Adrenal gland (tissue), 12 donors: ENCODE measurements around the gene B4GALT1. TPM values are rescaled to one million over a fixed set of nuclear protein-coding genes. Genes with fewer than 3 reads are reported as not detected.
"Not testable (repeated sequence)": the region's sequence is repeated elsewhere in the genome, so short reads cannot be mapped to it uniquely, and the experiment has no call there.

Experiments
- DNase-seq, 7 donors: peaks; one replicate each; pipeline ENCODE4 v3.0.0-alpha.2; 2019 to 2020
- H3K27ac ChIP-seq, 5 donors: fragments of 200-600 bp; sonication (generic) in 4 of 5; 1 replicate in 3 of 5; 2 replicates in 2 of 5; pipeline versions ENCODE4 v1.5.1 to v1.8.0; 2016 to 2020; ENCODE audit warnings: mild to moderate bottlenecking in 1 of 5
- H3K27me3 ChIP-seq: fragments of 200-600 bp; 2 replicates; pipeline ENCODE4 v1.8.0; 2021
- H3K36me3 ChIP-seq, 2 donors: fragments of 200-600 bp; replicated peaks in 1 of 2; 1 replicate in 1 of 2; 2 replicates in 1 of 2; pipeline versions ENCODE4 v1.5.1 to v1.8.0; 2018 to 2022
- H3K4me1 ChIP-seq, 2 donors: fragments of 200-600 bp; replicated peaks in 1 of 2; 1 replicate in 1 of 2; 2 replicates in 1 of 2; pipeline versions ENCODE4 v1.5.1 to v1.8.0; 2018 to 2021
- H3K4me3 ChIP-seq, 4 donors: fragments of 200-600 bp; sonication (generic) in 3 of 4; one replicate each; pipeline ENCODE4 v1.5.1; 2016 to 2018
- H3K9me3 ChIP-seq, 3 donors: fragments of 200-600 bp; sonication (generic) in 1 of 3; replicated peaks in 1 of 3; 1 replicate in 2 of 3; 2 replicates in 1 of 3; pipeline versions ENCODE4 v1.5.1 to v1.8.0; 2016 to 2021
- POLR2A ChIP-seq, 2 donors: fragments of 450-650 bp; IDR thresholded peaks; one replicate each; pipeline ENCODE4 v1.6.1; 2017; ENCODE audit warnings: antibody characterized with exemption in 2 of 2, mild to moderate bottlenecking in 2 of 2, moderate library complexity in 1 of 2
- WGBS, 4 donors: extraction: QIAGEN DNeasy Blood & Tissue Kit in 2 of 4; methylation state at CpG; one replicate each; pipeline versions ENCODE4 v1.1.5 to v1.1.7; 2013 to 2017; 5-methylcytosine and 5-hydroxymethylcytosine counted together
- intact Hi-C, 2 donors: fragments of 100-400 bp; cut with DNase I; formaldehyde crosslinking; loops; one replicate each; pipeline versions ENCODE4 v1.14.1 to v1.15.0; 2022 to 2023
- polyA plus RNA-seq, 3 donors: library from polyadenylated mRNA; stranded (reverse); fragments of 200-250 nt in 2 of 3; fragments of 350-450 nt in 1 of 3; fragmentation: Illumina TruSeq in 1 of 3; extraction: RNeasy Lipid Tissue Mini Kit (QIAGEN cat#74804) in 1 of 3; gene quantifications; one replicate each; pipeline ENCODE4 v1.2.3, GENCODE V29; 2013 to 2014
- total RNA-seq, 9 donors: library from RNA; depleted of rRNA in 4 of 9; stranded (reverse); fragments of >200 nt in 4 of 9; fragments of 120-200 nt in 1 of 9; fragmentation: NEBNext Ultra II Directional in 1 of 9; extraction: Animal tissue kit (Norgen Biotek cat#: 25700) in 1 of 9; gene quantifications; one replicate each; pipeline versions ENCODE4 v1.1.0 to v1.2.4, GENCODE V29; 2013 to 2023
- TF ChIP-seq, protein P1 (sequence below), 6 experiments: fragments of 450-650 bp in 4 of 6; fragments of 200-600 bp in 2 of 6; sonication (generic) in 1 of 6; IDR thresholded peaks; 1 replicate in 5 of 6; 2 replicates in 1 of 6; pipeline versions ENCODE4 v1.5.1 to v1.8.0; 2016 to 2021; ENCODE audit warnings: antibody characterized with exemption in 6 of 6, mild to moderate bottlenecking in 2 of 6, moderate library complexity in 1 of 6
- donor health status: healthy with polysubstance abuse.
- donor health status: Bipolar disorder and iron deficiency.
- donor health status: DM: yes; HTN: yes; CAD: no.
- donor health status: DM: no; HTN: no; CAD: no.
- donor health status: DM: no; HTN: no; CAD: no.
- donor health status: DM: yes; HTN: yes; CAD: no.

The B4GALT1 gene
- total and polyA plus RNA-seq, 12 donors = 18.7 to 117 (median 62.7) TPM

DNA sequence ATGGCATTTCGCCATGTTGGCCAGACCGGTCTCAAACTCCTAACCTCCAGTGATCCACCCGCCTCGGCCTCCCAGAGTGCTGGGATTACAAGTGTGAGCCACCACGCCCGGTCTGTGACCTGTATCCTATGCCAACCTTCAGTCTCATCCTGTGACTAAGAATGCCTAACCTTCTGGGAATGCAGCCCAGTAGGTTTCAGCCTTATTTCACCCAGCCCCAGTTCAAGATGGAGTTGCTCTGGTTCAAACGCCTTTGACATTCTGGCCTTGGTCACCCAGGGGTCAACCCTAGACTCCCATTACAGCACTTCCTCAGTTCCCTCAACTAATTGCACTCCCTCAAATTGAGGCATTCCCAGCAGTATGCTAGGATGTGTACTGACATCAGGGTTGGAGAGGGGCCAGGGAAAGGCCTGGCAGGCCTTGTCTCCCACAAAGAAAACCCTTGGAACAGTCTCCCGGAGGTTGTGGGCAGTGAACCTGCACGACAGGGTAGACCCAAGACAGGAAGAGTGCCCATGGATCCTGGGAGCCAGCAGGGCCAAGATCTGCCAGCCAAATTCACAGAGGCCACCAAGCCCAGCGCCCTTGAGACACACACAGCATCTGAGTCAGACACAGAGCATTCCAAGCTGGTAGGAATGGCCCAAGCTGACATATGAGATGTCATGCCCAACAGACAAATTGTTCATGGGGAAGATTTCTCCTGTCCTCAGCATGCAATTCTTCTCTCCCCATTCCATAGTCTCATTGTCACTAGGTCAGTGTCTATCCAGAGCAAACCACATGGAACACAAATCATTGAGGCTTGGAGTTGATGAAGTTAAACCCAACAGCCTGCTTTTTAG, 65.8 kb downstream of the B4GALT1 start:
- peak overlapping the region; percentile 53 to 84 (median 81) for H3K27ac ChIP-seq

DNA sequence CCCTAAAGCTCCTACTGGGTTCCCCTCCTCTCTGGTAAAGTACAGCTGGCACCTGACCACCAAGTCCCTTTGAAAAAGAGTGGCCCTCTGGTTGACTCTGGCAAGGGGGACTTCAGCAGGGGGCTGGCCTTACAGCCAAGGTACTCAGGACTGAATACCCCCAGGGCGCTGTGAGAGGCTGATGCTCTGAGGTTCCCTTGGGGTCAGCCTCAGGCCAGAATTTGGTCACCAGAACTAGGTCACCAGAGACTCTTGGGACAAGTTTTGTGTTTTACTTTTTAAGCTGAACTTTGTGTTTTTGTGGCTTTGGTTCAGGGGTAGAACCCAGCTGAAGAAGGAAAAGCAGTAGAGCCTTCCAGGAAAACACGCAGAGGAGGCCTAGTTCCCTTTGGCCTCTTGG, 67.4 kb downstream of the B4GALT1 start:
- no peak for TF ChIP-seq POLR2A (IDR thresholded peaks at IDR 0.05)
- TF ChIP-seq, protein P1, sequence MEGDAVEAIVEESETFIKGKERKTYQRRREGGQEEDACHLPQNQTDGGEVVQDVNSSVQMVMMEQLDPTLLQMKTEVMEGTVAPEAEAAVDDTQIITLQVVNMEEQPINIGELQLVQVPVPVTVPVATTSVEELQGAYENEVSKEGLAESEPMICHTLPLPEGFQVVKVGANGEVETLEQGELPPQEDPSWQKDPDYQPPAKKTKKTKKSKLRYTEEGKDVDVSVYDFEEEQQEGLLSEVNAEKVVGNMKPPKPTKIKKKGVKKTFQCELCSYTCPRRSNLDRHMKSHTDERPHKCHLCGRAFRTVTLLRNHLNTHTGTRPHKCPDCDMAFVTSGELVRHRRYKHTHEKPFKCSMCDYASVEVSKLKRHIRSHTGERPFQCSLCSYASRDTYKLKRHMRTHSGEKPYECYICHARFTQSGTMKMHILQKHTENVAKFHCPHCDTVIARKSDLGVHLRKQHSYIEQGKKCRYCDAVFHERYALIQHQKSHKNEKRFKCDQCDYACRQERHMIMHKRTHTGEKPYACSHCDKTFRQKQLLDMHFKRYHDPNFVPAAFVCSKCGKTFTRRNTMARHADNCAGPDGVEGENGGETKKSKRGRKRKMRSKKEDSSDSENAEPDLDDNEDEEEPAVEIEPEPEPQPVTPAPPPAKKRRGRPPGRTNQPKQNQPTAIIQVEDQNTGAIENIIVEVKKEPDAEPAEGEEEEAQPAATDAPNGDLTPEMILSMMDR (IDR thresholded peaks at IDR 0.05) = no peak
- intact Hi-C loops = loop anchor here in 1 of 2 donors (10.0 kb wide), 1 partner anchor 75 kb away; no protein-coding TSS in a partner anchor
- Histone ChIP-seq H3K4me1 (peaks cover 9 to 10% of the 10 kb centered on the region in 2 donors), H3K36me3 (no peaks in the 10 kb centered on the region), H3K27me3 (no peaks in the 10 kb centered on the region), H3K9me3 (no peaks in the 10 kb centered on the region), H3K27ac (no peak overlapping the region), H3K4me3 (no peak overlapping the region)
- WGBS, 4 donors = 80 to 96% (median 88%) methylated on average over 2 of the region's 2 CpGs
- peak in 1 of 7 donors; percentile 35 for DNase-seq

More for the DNA sequence above, 65.8 kb downstream of the B4GALT1 start:
- Histone ChIP-seq H3K36me3 (no peaks in the 10 kb centered on the region), H3K4me3 (no peak overlapping the region), H3K27me3 (no peaks in the 10 kb centered on the region), H3K9me3 (no peaks in the 10 kb centered on the region), H3K4me1 (peaks cover 9 to 10% of the 10 kb centered on the region in 2 donors)
- 41 to 58% (median 47%) methylated on average over 9 to 10 of the region's 10 CpGs for WGBS, 4 donors
- TF ChIP-seq, protein P1 (IDR thresholded peaks at IDR 0.05) = no peak
- peak in 1 of 2 donors; percentile 41 for TF ChIP-seq POLR2A (IDR thresholded peaks at IDR 0.05)
- intact Hi-C loops = loop anchor here in 1 of 2 donors (10.0 kb wide), 1 partner anchor 73 kb away; no protein-coding TSS in a partner anchor
- peak; percentile 80 to 93 (median 91) for DNase-seq

DNA sequence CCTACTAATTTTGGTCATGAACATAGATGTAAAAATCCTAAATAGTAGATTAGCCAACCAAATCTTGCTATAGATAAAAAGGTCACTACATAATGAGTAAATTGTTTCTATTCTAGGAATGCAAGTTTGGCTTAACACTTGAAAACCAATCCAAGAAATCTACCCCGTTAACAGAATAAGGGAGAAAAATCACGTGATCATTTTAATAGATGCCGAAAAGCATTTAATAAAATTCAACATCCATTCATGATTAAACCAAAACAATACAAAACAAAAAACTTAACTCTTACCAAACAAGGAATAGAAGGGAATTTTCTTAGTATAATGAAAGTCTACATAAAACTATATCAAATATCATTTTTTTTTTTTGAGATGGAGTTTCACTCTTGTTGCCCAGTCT, 69.9 kb downstream of the B4GALT1 start:
- intact Hi-C loops = no loop called here
- no peaks in the 10 kb centered on the region for H3K9me3 ChIP-seq
- H3K36me3 ChIP-seq = no peaks in the 10 kb centered on the region
- H3K4me1 ChIP-seq = peaks cover 9 to 10% of the 10 kb centered on the region in 2 donors
- no peaks in the 10 kb centered on the region for H3K27me3 ChIP-seq
- no peak for DNase-seq
- TF ChIP-seq, protein P1 (IDR thresholded peaks at IDR 0.05) = no peak
- TF ChIP-seq POLR2A (IDR thresholded peaks at IDR 0.05) = no peak
- no peak overlapping the region for H3K4me3 ChIP-seq
- no peak overlapping the region for H3K27ac ChIP-seq
- WGBS, 4 donors = 72 to 82% (median 79%) methylated on average over 3 of the region's 3 CpGs

DNA sequence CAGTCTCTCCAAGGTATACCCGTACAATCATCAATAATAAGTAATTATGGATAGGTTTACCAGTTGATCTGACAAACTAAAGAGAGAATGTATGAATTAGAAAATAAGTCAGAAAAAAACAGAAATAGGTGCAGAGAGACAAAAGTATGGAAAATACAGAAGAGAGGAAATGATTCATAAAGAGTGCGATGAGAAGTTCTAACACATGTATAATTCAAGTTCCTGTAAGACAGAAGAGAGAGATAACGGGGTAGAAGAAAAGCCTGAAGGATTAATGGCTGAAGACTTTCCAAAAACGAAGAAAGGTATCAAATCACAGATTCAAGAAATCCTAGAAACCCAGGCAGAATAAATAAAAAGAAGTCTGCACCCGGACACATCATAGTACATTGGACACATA, 74.5 kb downstream of the B4GALT1 start:
- intact Hi-C loops = no loop called here
- Histone ChIP-seq H3K4me3 (no peak overlapping the region), H3K27ac (no peak overlapping the region), H3K27me3 (no peaks in the 10 kb centered on the region), H3K36me3 (no peaks in the 10 kb centered on the region), H3K9me3 (no peaks in the 10 kb centered on the region), H3K4me1 (peaks cover 0 to 4% of the 10 kb centered on the region in 2 donors)
- TF ChIP-seq, protein P1 (IDR thresholded peaks at IDR 0.05) = no peak
- no peak for TF ChIP-seq POLR2A (IDR thresholded peaks at IDR 0.05)
- no peak for DNase-seq
- WGBS, 4 donors = 62 to 80% (median 67%) methylated on average over 5 of the region's 5 CpGs

DNA sequence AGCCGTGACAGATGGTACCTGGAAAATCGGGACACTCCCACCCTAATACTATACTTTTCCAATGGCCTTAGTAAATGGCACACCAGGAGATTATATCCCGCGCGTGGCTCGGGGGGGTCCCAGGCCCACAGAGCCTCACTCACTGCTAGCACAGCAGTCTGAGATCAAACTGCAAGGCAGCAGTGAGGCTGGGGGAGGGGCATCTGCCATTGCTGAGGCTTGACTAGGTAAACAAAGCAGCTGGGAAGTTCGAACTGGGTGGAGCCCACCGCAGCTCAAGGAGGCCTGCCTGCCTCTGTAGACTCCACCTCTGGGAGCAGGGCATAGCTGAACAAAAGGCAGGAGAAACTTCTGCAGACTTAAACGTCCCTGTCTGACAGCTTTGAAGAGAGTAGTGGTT, 81.5 kb downstream of the B4GALT1 start:
- H3K4me1 ChIP-seq = peaks cover 0 to 10% of the 10 kb centered on the region in 2 donors
- H3K27me3 ChIP-seq, DNase-seq, H3K36me3 ChIP-seq, H3K9me3 ChIP-seq, H3K4me3 ChIP-seq, intact Hi-C loops, H3K27ac ChIP-seq: not testable (repeated sequence)
- 79 to 93% (median 86%) methylated on average over 5 to 9 of the region's 9 CpGs for WGBS, 4 donors
